SK-N-SH (cell line): ENCODE measurements around the gene TSHZ2. TPM values are rescaled to one million over a fixed set of nuclear protein-coding genes. Genes with fewer than 3 reads are reported as not detected.

Experiments used
- CTCF ChIA-PET: fragments of 300-600, 350-600 bp; formaldehyde crosslinking; extraction: SDS; loops from one replicate; lab custom pipeline; 2021; lab: Yijun Ruan, JAX
- POLR2A ChIA-PET: fragments of 350-600 bp; sonication (Branson Sonifier 250); formaldehyde crosslinking; extraction: SDS; loops from one replicate; lab custom pipeline; 2020; ENCODE audit warnings: antibody characterized with exemption, inconsistent platforms; lab: Yijun Ruan, JAX
- DNase-seq: peaks from one replicate; pipeline ENCODE4 v3.0.0; 2012
- H2AFZ ChIP-seq: fragments of 200-600 bp; sonication (generic); 2 replicates; pipeline ENCODE4 v1.8.1; 2016; ENCODE audit warnings: antibody characterized with exemption, mild to moderate bottlenecking, low read depth
- H3F3A ChIP-seq: fragments of 200-600 bp; sonication (generic); replicated peaks from 2 replicates; pipeline ENCODE3; 2016; ENCODE audit warnings: antibody characterized with exemption, mild to moderate bottlenecking; ENCODE audit not compliant: insufficient read depth
- H3K27ac ChIP-seq, 2 experiments: fragments of 200-500 bp in 1 of 2; fragments of 200-600 bp in 1 of 2; sonication (Bioruptor generic) in 1 of 2; sonication (generic), shearing (Covaris generic) in 1 of 2; 2 replicates each; pipeline versions ENCODE4 v1.5.1 to v1.6.1; 2014 to 2016; ENCODE audit warnings: low read depth in 2 of 2, inconsistent platforms in 1 of 2, low read length in 1 of 2, mild to moderate bottlenecking in 1 of 2, mixed read lengths in 1 of 2
- H3K27me3 ChIP-seq: fragments of 200-600 bp; sonication (generic), shearing (Covaris generic); 2 replicates; pipeline ENCODE4 v1.6.1; 2016; ENCODE audit warnings: mixed run types; ENCODE audit not compliant: insufficient read depth
- H3K36me3 ChIP-seq, 2 experiments: fragments of 200-500 bp in 1 of 2; fragments of 200-600 bp in 1 of 2; sonication (Bioruptor generic) in 1 of 2; sonication (generic) in 1 of 2; replicated peaks in 1 of 2; 2 replicates each; pipeline versions ENCODE3 to v1.5.1; 2014 to 2016; ENCODE audit warnings: low read length in 1 of 2, mild to moderate bottlenecking in 1 of 2; ENCODE audit not compliant: insufficient read depth in 2 of 2, control insufficient read depth in 1 of 2
- H3K4me1 ChIP-seq, 2 experiments: fragments of 200-500 bp in 1 of 2; fragments of 200-600 bp in 1 of 2; sonication (Bioruptor generic) in 1 of 2; sonication (generic), shearing (Covaris generic) in 1 of 2; 2 replicates each; pipeline versions ENCODE4 v1.5.1 to v1.6.1; 2014 to 2016; ENCODE audit warnings: low read depth in 1 of 2, low read length in 1 of 2, mixed run types in 1 of 2; ENCODE audit not compliant: insufficient read depth in 2 of 2, control insufficient read depth in 1 of 2
- H3K4me2 ChIP-seq: fragments of 200-600 bp; sonication (generic), shearing (Covaris generic); 2 replicates; pipeline ENCODE4 v1.6.1; 2017; ENCODE audit warnings: mixed run types
- H3K4me3 ChIP-seq, 2 experiments: fragments of 200-500 bp in 1 of 2; fragments of 200-600 bp in 1 of 2; sonication (Bioruptor generic) in 1 of 2; sonication (generic), shearing (Covaris generic) in 1 of 2; 2 replicates each; pipeline versions ENCODE4 v1.5.1 to v1.8.1; 2014 to 2016; ENCODE audit warnings: low read depth in 2 of 2, inconsistent platforms in 1 of 2, low read length in 1 of 2, mild to moderate bottlenecking in 1 of 2, mixed read lengths in 1 of 2, moderate library complexity in 1 of 2
- H3K79me2 ChIP-seq: fragments of 200-600 bp; sonication (generic); 2 replicates; pipeline ENCODE4 v1.8.1; 2017; ENCODE audit warnings: mild to moderate bottlenecking; ENCODE audit not compliant: insufficient read depth
- H3K9ac ChIP-seq: fragments of 200-600 bp; sonication (generic); 2 replicates; pipeline ENCODE4 v1.6.1; 2017; ENCODE audit warnings: mixed run types
- H3K9me2 ChIP-seq: fragments of 200-600 bp; sonication (generic); 2 replicates; pipeline ENCODE4 v1.6.1; 2017; ENCODE audit warnings: mixed run types
- H3K9me3 ChIP-seq: fragments of 200-600 bp; sonication (generic); 2 replicates; pipeline ENCODE4 v1.6.1; 2017; ENCODE audit warnings: mixed run types, mild to moderate bottlenecking, moderate library complexity
- H4K20me1 ChIP-seq: fragments of 200-600 bp; sonication (generic); 2 replicates; pipeline ENCODE4 v1.6.1; 2017; ENCODE audit warnings: mild to moderate bottlenecking, mixed run types; ENCODE audit not compliant: insufficient read depth
- CHD2 ChIP-seq: fragments of 150-350 bp; IDR thresholded peaks from 2 replicates; pipeline ENCODE4 v1.6.1; 2018; ENCODE audit warnings: low read length; ENCODE audit not compliant: partially characterized antibody
- ELF1 ChIP-seq: IDR thresholded peaks from 2 replicates; pipeline ENCODE4 v1.4.0; 2012
- EP300 ChIP-seq, 2 experiments: IDR thresholded peaks; 2 replicates each; pipeline versions ENCODE4 v1.4.0 to v1.6.1; 2012; ENCODE audit warnings: borderline replicate concordance in 1 of 2, low read depth in 1 of 2, low read length in 1 of 2
- FOSL2 ChIP-seq: IDR thresholded peaks from 2 replicates; pipeline ENCODE4 v1.4.0; 2012; ENCODE audit warnings: low read depth, mild to moderate bottlenecking, moderate library complexity, borderline replicate concordance
- FOXJ3 ChIP-seq: sonication (generic); formaldehyde crosslinking; IDR thresholded peaks from 2 replicates; pipeline ENCODE4 v1.5.1; 2020; ENCODE audit warnings: mild to moderate bottlenecking, missing genetic modification reagents
- GATA2 ChIP-seq: sonication (generic); formaldehyde crosslinking; IDR thresholded peaks from 2 replicates; pipeline ENCODE4 v1.5.0; 2020; ENCODE audit warnings: mild to moderate bottlenecking, missing genetic modification reagents
- IRF3 ChIP-seq: fragments of 150-350 bp; IDR thresholded peaks from 2 replicates; pipeline ENCODE4 v1.6.1; 2016; ENCODE audit warnings: mild to moderate bottlenecking, low read depth, low read length
- MAX ChIP-seq: IDR thresholded peaks from 2 replicates; pipeline ENCODE4 v1.4.0; 2012; ENCODE audit warnings: low read depth
- MEF2A ChIP-seq: IDR thresholded peaks from 2 replicates; pipeline ENCODE4 v1.4.0; 2012; ENCODE audit warnings: low read depth, borderline replicate concordance
- MXI1 ChIP-seq: IDR thresholded peaks from 2 replicates; pipeline ENCODE4 v1.6.1; 2012; ENCODE audit warnings: mild to moderate bottlenecking, low read depth, low read length, improper control_type of control experiment
- NFIC ChIP-seq: IDR thresholded peaks from 2 replicates; pipeline ENCODE4 v1.4.0; 2012; ENCODE audit warnings: borderline replicate concordance
- NRF1 ChIP-seq: IDR thresholded peaks from 2 replicates; pipeline ENCODE4 v1.6.1; 2012; ENCODE audit warnings: low read depth, mild to moderate bottlenecking, low read length
- PBX3 ChIP-seq: IDR thresholded peaks from 2 replicates; pipeline ENCODE4; 2012
- POLR2AphosphoS5 ChIP-seq: IDR thresholded peaks from 2 replicates; pipeline ENCODE4 v1.6.1; 2012; ENCODE audit warnings: low read depth, low read length
- RAD21 ChIP-seq: IDR thresholded peaks from 2 replicates; pipeline ENCODE4 v1.6.1; 2012; ENCODE audit warnings: mild to moderate bottlenecking, low read length
- RCOR1 ChIP-seq: fragments of 150-350 bp; IDR thresholded peaks from 2 replicates; pipeline ENCODE4 v1.6.1; 2017; ENCODE audit warnings: antibody characterized with exemption, low read length
- RFX5 ChIP-seq: IDR thresholded peaks from 2 replicates; pipeline ENCODE4 v1.6.1; 2012; ENCODE audit warnings: mild to moderate bottlenecking, improper control_type of control experiment, low read length
- RXRA ChIP-seq: IDR thresholded peaks from 2 replicates; pipeline ENCODE4 v1.4.0; 2012; ENCODE audit warnings: low read depth, mild to moderate bottlenecking, borderline replicate concordance
- SIN3A ChIP-seq: IDR thresholded peaks from 2 replicates; pipeline ENCODE4 v1.6.1; 2012; ENCODE audit warnings: low read depth, mild to moderate bottlenecking, low read length, moderate library complexity, borderline replicate concordance
- SMC3 ChIP-seq: IDR thresholded peaks from 2 replicates; pipeline ENCODE4 v1.6.1; 2012; ENCODE audit warnings: low read depth, low read length, improper control_type of control experiment
- TAF1 ChIP-seq: IDR thresholded peaks from 2 replicates; pipeline ENCODE4 v1.6.1; 2012; ENCODE audit warnings: low read depth, mild to moderate bottlenecking, low read length, moderate library complexity, borderline replicate concordance
- TCF12 ChIP-seq: IDR thresholded peaks from 2 replicates; pipeline ENCODE4 v1.4.0; 2012
- TEAD4 ChIP-seq: IDR thresholded peaks from 2 replicates; pipeline ENCODE4 v1.4.0; 2012; ENCODE audit warnings: mild to moderate bottlenecking, borderline replicate concordance; ENCODE audit not compliant: insufficient read depth
- USF1 ChIP-seq: IDR thresholded peaks from 2 replicates; pipeline ENCODE4 v1.4.0; 2012; ENCODE audit warnings: low read depth, borderline replicate concordance
- YY1 ChIP-seq: IDR thresholded peaks from 2 replicates; pipeline ENCODE4 v1.4.0; 2012; ENCODE audit warnings: low read depth, mild to moderate bottlenecking
- WGBS: methylation state at CpG from one replicate; pipeline ENCODE4 v1.1.6; 2017; ENCODE audit warnings: low lambda C conversion rate; 5-methylcytosine and 5-hydroxymethylcytosine counted together
- polyA plus RNA-seq, 3 experiments: library from polyadenylated mRNA; depleted of rRNA; stranded (reverse); fragments of >200 nt; gene quantifications; 2 replicates each; pipeline ENCODE4 v1.2.3, GENCODE V29; 2012

The TSHZ2 gene
- polyA plus RNA-seq, 1 of the 3 experiments (the other 2 are of a cell fraction): 0.13 TPM

GRCh38 chr20:53332022-53332837 is 360.1 kb downstream of the TSHZ2 start:
- Histone ChIP-seq H3K27me3 (no peaks in the 10 kb centered on the region), H3K27ac (no peak overlapping the region), H3K4me2 (no peak overlapping the region), H3K4me1 (peaks cover 4 to 6% of the 10 kb centered on the region in 2 experiments; a peak in 2 of 4 replicates), H3K36me3 (no peaks in the 10 kb centered on the region), H3K79me2 (no peaks in the 10 kb centered on the region), H3K9ac (no peak overlapping the region), H2AFZ (no peak overlapping the region), H3K9me2 (no peaks in the 10 kb centered on the region), H4K20me1 (no peaks in the 10 kb centered on the region), H3K9me3 (no peaks in the 10 kb centered on the region), H3F3A (no peaks in the 10 kb centered on the region), H3K4me3 (no peak overlapping the region)
- WGBS: 66% methylated on average over 8 of the region's 9 CpGs
- POLR2A ChIA-PET: no interaction called here
- CTCF ChIA-PET: interaction anchor here (1.4 kb wide), 1 partner anchor 15 kb away, joined by 3 read pairs; no protein-coding TSS in a partner anchor
- no peak for TF ChIP-seq FOXJ3
- no peak for TF ChIP-seq ELF1
- TF ChIP-seq EP300 (IDR thresholded peaks at IDR 0.05; ENCODE audit: borderline replicate concordance in 1 of 2, low read depth in 1 of 2, low read length in 1 of 2): no peak
- TF ChIP-seq RXRA: no peak
- TF ChIP-seq USF1: no peak
- no peak for TF ChIP-seq FOSL2
- TF ChIP-seq RFX5: no peak
- no peak for TF ChIP-seq TEAD4
- no peak for TF ChIP-seq RCOR1
- no peak for TF ChIP-seq TCF12
- no peak for TF ChIP-seq SMC3
- TF ChIP-seq PBX3: no peak
- TF ChIP-seq CHD2: no peak
- no peak for TF ChIP-seq MXI1
- no peak for TF ChIP-seq NRF1
- TF ChIP-seq GATA2 (CRISPR knock-in tag): no peak
- no peak for DNase-seq

GRCh38 chr20:53334861-53335260 is 362.7 kb downstream of the TSHZ2 start:
- Histone ChIP-seq H3F3A (no peaks in the 10 kb centered on the region), H2AFZ (no peak overlapping the region), H3K4me1 (peaks cover 4 to 6% of the 10 kb centered on the region in 2 experiments; a peak in 2 of 4 replicates), H3K9me2 (no peaks in the 10 kb centered on the region), H3K79me2 (no peaks in the 10 kb centered on the region), H3K27me3 (no peaks in the 10 kb centered on the region), H3K4me2 (no peak overlapping the region), H4K20me1 (no peaks in the 10 kb centered on the region), H3K9ac (no peak overlapping the region), H3K36me3 (no peaks in the 10 kb centered on the region), H3K9me3 (no peaks in the 10 kb centered on the region), H3K4me3 (no peak overlapping the region), H3K27ac (no peak overlapping the region)
- 56% methylated on average over 8 of the region's 8 CpGs for WGBS
- ChIA-PET POLR2A (no interaction called here), CTCF (no interaction called here)
- no peak for TF ChIP-seq NRF1
- TF ChIP-seq MAX: no peak
- no peak for TF ChIP-seq MEF2A
- no peak for TF ChIP-seq YY1
- no peak for TF ChIP-seq NFIC
- TF ChIP-seq SMC3: no peak
- TF ChIP-seq POLR2AphosphoS5: no peak
- TF ChIP-seq SIN3A: no peak
- no peak for TF ChIP-seq RAD21
- TF ChIP-seq IRF3: no peak
- TF ChIP-seq RCOR1: no peak
- no peak for TF ChIP-seq EP300 (IDR thresholded peaks at IDR 0.05; ENCODE audit: borderline replicate concordance in 1 of 2, low read depth in 1 of 2, low read length in 1 of 2)
- no peak for TF ChIP-seq FOSL2
- no peak for TF ChIP-seq FOXJ3
- TF ChIP-seq TAF1: no peak
- no peak for DNase-seq
